GF-D8 (cell line): Measurements from ENCODE around the gene RAB11FIP3.

Experiments used
- DNase-seq: peaks from one replicate; lab custom pipeline; 2025; lab: John Stamatoyannopoulos, UW

RAB11FIP3 gene

GRCh38 chr16:567373-568256 is 142.2 kb downstream of the RAB11FIP3 start:
- no peak for DNase-seq

- no peak for DNase-seq
These were observed 143.2 kb downstream of the RAB11FIP3 start for GRCh38 chr16:568401-569258.

GRCh38 chr16:569445-570254 is 144.2 kb downstream of the RAB11FIP3 start, which contains the start of gene PIGQ:
Gene PIGQ, plus strand, starts transcription at chr16:569968. Its CDS starts 4,107 bp downstream, at chr16:574075.
- no peak for DNase-seq
